GM21515 (cell line): ENCODE data around the gene RAB4A.
"Not testable (repeated sequence)": the region's sequence is repeated elsewhere in the genome, so short reads cannot be mapped to it uniquely, and the experiment has no call there.

Experiments used
- ATAC-seq: cut with Tn5 transposase; IDR thresholded peaks from one replicate; pipeline ENCODE4 v1.9.1; 2021; ENCODE audit not compliant: unreplicated experiment

RAB4A gene

GRCh38 chr1:229295745-229296144 is 24.8 kb downstream of the RAB4A start:
- no peak for ATAC-seq

- no peak for ATAC-seq
These were observed 25.6 kb downstream of the RAB4A start for GRCh38 chr1:229296541-229296941.

GRCh38 chr1:229297746-229298145 is 26.8 kb downstream of the RAB4A start:
- no peak for ATAC-seq

GRCh38 chr1:229298420-229298819 is 27.5 kb downstream of the RAB4A start:
- no peak for ATAC-seq

GRCh38 chr1:229298887-229299503 is 28.1 kb downstream of the RAB4A start:
- ATAC-seq = no peak

- no peak for ATAC-seq
These were observed 29.3 kb downstream of the RAB4A start for GRCh38 chr1:229300099-229300757.

GRCh38 chr1:229302740-229303139 is 31.8 kb downstream of the RAB4A start:
- ATAC-seq = no peak

- ATAC-seq = no peak
These were observed 32.9 kb downstream of the RAB4A start for GRCh38 chr1:229303855-229304254.

- ATAC-seq = no peak
These were observed 34.5 kb downstream of the RAB4A start for GRCh38 chr1:229305392-229305791.

GRCh38 chr1:229309074-229309473 is 38.2 kb downstream of the RAB4A start:
- no peak for ATAC-seq

- no peak for ATAC-seq
These were observed 38.8 kb downstream of the RAB4A start for GRCh38 chr1:229309684-229310083.

- ATAC-seq = no peak
These were observed 39.9 kb downstream of the RAB4A start for GRCh38 chr1:229310833-229311232.

GRCh38 chr1:229316166-229316565 is 45.3 kb downstream of the RAB4A start:
- no peak for ATAC-seq

GRCh38 chr1:229318056-229318455 is 47.1 kb downstream of the RAB4A start:
- no peak for ATAC-seq

- ATAC-seq = no peak
These were observed 48.6 kb downstream of the RAB4A start for GRCh38 chr1:229319487-229319886.

GRCh38 chr1:229323201-229323600 is 52.3 kb downstream of the RAB4A start:
- ATAC-seq = no peak

GRCh38 chr1:229323885-229324553 is 53.1 kb downstream of the RAB4A start:
- ATAC-seq = no peak

- ATAC-seq = no peak
These were observed 54.5 kb downstream of the RAB4A start for GRCh38 chr1:229325401-229325800.

- ATAC-seq = no peak
These were observed 55.1 kb downstream of the RAB4A start for GRCh38 chr1:229325853-229326487.

- no peak for ATAC-seq
These were observed 55.7 kb downstream of the RAB4A start for GRCh38 chr1:229326601-229327000.

- ATAC-seq = not testable (repeated sequence)
These were observed 56.9 kb downstream of the RAB4A start for GRCh38 chr1:229327765-229328164.
